HG03103 (cell line): ENCODE results near the gene PLET1.

Source experiments
- ATAC-seq: cut with Tn5 transposase; IDR thresholded peaks from one replicate; pipeline ENCODE4 v1.9.1; 2021; ENCODE audit warnings: low read depth; ENCODE audit not compliant: unreplicated experiment

Gene PLET1

GRCh38 chr11:112285841-112286311 is 25.2 kb upstream of the PLET1 start:
- ATAC-seq: no peak

- no peak for ATAC-seq
Observed at GRCh38 chr11:112281726-112282125, 21.1 kb upstream of the PLET1 start.

- ATAC-seq: peak; percentile 65
Observed at GRCh38 chr11:112280268-112281126, 19.8 kb upstream of the PLET1 start.

GRCh38 chr11:112279901-112280267 is 19.2 kb upstream of the PLET1 start:
- peak; percentile 54 for ATAC-seq

- no peak for ATAC-seq
Observed at GRCh38 chr11:112278803-112279202, 18.1 kb upstream of the PLET1 start.

- no peak for ATAC-seq
Observed at GRCh38 chr11:112277941-112278340, 17.3 kb upstream of the PLET1 start.

GRCh38 chr11:112277029-112277428 is 16.4 kb upstream of the PLET1 start:
- ATAC-seq: no peak

GRCh38 chr11:112274007-112274783 is 13.5 kb upstream of the PLET1 start:
- ATAC-seq: no peak

DNA sequence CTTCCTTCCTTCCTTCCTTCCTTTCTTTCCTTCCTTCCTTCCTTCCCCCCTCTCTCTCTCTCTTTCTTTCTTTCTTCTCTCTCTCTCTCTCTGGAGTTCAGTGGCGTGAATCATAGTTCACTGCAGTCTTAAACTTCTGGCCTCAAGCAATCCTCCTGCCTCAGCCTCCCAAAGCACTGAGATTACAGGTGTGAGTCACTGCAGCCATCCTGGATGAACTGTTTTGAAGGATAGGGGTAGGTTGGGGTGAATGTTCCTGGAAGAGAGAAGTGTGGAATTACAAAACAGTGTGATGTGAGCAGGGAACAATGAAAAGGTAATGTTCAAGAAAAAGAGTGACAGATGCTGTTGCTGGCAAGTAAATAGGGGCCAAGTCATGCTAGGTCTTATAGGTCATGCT is 12.4 kb upstream of the PLET1 start:
- no peak for ATAC-seq

GRCh38 chr11:112271242-112271641 is 10.6 kb upstream of the PLET1 start:
- no peak for ATAC-seq

DNA sequence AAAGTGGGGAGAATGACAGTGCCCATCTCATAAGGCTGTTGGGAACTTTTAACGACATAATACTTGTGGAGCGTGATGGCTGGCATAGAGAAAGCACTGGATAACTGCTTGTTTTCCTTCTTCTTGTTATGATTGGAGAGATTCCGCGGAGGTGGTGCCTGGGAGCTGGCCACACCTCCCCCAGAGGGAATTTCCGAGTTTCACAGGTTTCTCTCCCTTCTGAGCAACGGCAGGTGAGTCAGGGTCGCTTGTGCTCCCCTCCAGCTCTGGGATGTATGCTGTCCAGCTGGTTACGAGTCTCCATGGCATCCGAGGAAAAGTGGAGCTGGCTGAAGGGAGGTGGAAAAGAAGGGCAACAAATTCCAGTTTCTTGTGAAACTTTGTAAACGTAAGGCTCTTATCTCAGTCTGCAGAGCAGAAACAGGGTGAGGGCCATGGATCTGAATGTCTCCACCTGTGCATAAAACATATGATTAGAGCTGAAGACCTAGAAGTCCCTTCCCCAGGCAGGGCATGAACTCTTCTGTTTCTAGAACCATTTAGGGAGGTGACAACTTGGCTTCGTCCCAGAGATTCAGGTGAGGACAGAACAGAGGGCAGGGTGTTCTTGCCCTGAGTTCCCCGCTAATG is 10.0 kb upstream of the PLET1 start:
- ATAC-seq: no peak

DNA sequence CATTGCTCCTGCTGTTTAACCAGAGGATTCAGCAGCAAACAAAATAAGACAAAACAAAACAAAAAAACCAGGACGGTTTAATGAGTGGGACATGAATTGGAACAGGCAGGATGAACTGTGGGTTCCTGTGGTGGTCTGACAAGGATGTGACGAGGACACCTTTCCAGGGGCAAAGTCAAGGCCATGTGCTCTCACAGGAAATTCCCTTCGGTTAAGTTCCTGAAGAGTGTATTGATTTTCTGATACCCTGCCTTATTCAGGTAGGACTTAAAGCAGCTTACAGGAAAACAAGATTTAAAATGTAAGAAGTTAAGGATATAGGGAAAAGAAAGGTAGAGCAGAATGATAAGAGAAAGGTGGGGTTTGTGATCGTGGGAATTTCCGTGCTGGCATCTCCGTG is 8.5 kb upstream of the PLET1 start:
- ATAC-seq: no peak

DNA sequence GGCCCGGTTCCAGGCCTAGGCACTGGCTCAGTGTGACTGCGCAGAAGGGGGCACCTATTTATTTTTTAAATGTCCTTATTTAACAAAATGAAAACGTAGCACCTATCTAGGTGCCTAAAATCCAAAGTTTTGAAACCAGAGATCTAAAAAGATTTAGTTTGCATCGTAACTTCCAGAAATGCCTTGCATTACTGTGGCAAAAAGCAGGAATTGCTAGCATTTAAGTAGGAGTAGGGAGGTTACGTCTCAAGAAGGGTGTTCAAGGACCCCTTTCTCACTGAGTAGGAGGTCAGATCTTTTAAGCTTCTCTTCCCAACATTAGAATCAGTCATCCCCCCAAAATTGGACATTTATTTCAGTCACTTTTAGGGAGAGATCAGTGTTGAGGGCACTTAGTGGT is 7.7 kb upstream of the PLET1 start:
- no peak for ATAC-seq

DNA sequence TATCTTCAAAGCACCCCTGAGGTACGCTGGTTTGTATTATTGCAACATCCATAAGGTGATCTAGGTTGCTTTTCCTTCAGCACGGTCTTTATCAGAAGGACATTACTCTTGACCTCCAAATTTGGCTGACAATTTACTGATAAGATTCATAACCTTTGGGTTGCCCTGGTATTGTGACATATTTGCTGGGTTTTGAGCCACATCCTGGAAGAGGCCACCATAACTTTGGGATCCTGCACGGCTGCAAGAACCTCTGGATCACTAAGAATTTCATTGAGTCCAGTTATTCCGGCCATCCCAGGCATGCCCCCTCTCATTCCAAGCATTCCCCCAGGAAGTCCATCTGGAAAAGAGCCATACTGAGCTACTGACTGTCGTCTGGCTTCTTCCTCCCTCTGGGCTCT is 6.5 kb upstream of the PLET1 start:
- no peak for ATAC-seq

DNA sequence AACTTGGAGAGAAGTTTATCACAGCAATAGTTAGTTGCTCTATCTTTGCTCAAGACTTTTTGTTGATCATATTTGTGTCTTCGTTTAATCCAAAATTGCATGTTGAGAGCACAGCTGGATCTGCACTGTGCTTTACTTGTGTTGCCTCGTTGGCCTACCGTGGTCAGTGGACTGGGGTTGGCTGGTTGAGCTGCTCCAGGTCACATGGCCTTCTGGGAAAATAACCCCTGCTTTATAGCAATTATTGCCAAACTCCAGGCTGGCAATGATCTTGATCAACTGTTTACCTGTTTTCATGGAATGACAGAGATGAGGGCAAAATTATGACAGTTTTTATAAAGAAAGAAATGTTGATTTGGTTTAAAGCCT is 5.7 kb upstream of the PLET1 start:
- ATAC-seq: no peak

- ATAC-seq: no peak
Observed at GRCh38 chr11:112265659-112266409, 5.2 kb upstream of the PLET1 start.

DNA sequence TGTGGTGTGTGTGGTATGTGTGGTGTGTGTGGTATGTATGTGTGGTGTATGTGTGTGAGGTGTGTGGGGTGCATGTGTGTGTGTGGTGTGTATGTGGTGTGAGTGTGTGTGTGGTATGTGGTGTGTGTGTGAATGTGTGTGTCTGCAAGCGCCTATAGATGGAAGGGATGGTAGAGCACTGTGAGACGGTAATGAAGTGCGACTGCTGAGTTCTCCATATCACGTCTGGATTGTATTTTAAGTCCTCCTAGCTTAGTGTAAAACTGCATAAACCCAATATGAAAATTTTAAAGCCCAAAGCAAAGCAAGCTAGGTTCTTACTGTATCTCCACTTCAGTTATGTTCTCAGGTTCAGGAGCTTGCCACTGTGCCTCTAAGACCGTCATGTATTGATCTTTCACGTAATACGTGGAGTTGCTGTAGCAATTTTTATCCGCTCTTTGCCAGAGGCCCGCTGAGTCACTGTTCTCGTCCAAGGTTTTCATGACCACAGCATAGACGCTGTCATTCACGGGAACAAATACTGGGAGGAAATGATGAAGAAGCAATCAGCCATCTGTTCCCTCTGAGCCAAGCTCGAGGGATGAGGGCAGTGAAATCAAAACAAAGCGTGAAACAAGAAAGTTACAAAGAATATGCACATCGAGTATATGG is 5.5 kb downstream of the PLET1 start:
- no peak for ATAC-seq

- no peak for ATAC-seq
Observed at GRCh38 chr11:112253605-112254242, 6.9 kb downstream of the PLET1 start.

- no peak for ATAC-seq
Observed at GRCh38 chr11:112249871-112250610, 10.6 kb downstream of the PLET1 start.
